K562 (cell line): ENCODE data around the gene GFRA1.

Experiments used
- CEBPB ChIP-seq: fragments of 450-650 bp; IDR thresholded peaks from 2 replicates; pipeline ENCODE4 v1.6.1; 2016; ENCODE audit warnings: missing genetic modification characterization, missing compliant biosample characterization
- CHD2 ChIP-seq: IDR thresholded peaks from 2 replicates; pipeline ENCODE4 v1.6.1; 2011; ENCODE audit warnings: low read depth, low read length
- ESRRA ChIP-seq: fragments of 450-650 bp; IDR thresholded peaks from 2 replicates; pipeline ENCODE4 v1.6.1; 2014; ENCODE audit warnings: low read depth, mild to moderate bottlenecking, moderate library complexity, borderline replicate concordance
- FOSL1 ChIP-seq: fragments of 200-800 bp; sonication (Bioruptor generic); conservative IDR thresholded peaks from 2 replicates; pipeline ENCODE4 v1.6.1; 2016; ENCODE audit warnings: missing genetic modification characterization, missing compliant biosample characterization
- SMARCC2 ChIP-seq: fragments of 450-650 bp; IDR thresholded peaks from 2 replicates; pipeline ENCODE4 v1.6.1; 2017; ENCODE audit warnings: antibody characterized with exemption, moderate library complexity, mild to moderate bottlenecking, low read depth
- TEAD4 ChIP-seq, 2 experiments: sonication (generic) in 1 of 2; formaldehyde crosslinking in 1 of 2; IDR thresholded peaks; 2 replicates each; pipeline versions ENCODE4 v1.6.1 to v1.8.0; 2012 to 2022; ENCODE audit warnings: borderline replicate concordance in 1 of 2, inconsistent platforms in 1 of 2, low read length in 1 of 2, mild to moderate bottlenecking in 1 of 2, missing genetic modification reagents in 1 of 2
- ZFP91 ChIP-seq: sonication (generic); formaldehyde crosslinking; IDR thresholded peaks from 2 replicates; pipeline ENCODE4 v1.8.0; 2022; ENCODE audit warnings: mild to moderate bottlenecking, missing genetic modification reagents
- ZNF140 ChIP-seq: fragments of 250-450 bp; sonication (Bioruptor Pico); IDR thresholded peaks from 2 replicates; pipeline ENCODE4 v1.8.0; 2021; ENCODE audit warnings: moderate library complexity, mild to moderate bottlenecking, inconsistent platforms
- ZNF239 ChIP-seq: fragments of 250-450 bp; sonication (Bioruptor Pico); IDR thresholded peaks from 2 replicates; pipeline ENCODE4 v1.4.0; 2020; ENCODE audit warnings: mild to moderate bottlenecking
- TF ChIP-seq, protein P1 (sequence below), 3 experiments: IDR thresholded peaks in 2 of 3; conservative IDR thresholded peaks in 1 of 3; 2 replicates each; pipeline ENCODE4 v1.5.1; 2011 to 2012; ENCODE audit warnings: low read length in 3 of 3, mild to moderate bottlenecking in 3 of 3, control low read depth in 2 of 3, improper control_type of control experiment in 1 of 3, inconsistent platforms in 1 of 3, low read depth in 1 of 3, mixed read lengths in 1 of 3, moderate library complexity in 1 of 3; ENCODE audit not compliant: insufficient read depth in 2 of 3

DNA sequence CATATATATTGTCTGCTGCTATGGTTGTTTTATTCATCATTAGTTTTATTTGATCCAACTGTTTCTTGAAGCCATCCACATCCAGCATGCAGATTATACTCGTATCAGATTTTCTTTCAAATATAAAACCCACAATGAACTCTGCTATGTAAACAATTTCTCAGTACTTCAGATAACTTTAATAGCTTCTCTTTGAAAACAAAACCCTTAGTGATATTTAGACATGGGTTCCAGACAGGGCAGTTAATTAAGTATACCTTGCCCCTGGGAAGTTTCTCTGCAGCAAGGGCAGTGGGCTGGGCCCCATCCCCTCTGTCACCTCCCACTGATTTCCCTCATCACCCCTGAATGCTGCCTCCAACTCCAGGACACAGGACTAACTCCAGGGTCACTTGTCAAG, 104.3 kb downstream of the GFRA1 start:
- TF ChIP-seq ZFP91 (CRISPR knock-in tag): no peak
- no peak for TF ChIP-seq TEAD4 (IDR thresholded peaks at IDR 0.05; ENCODE audit: low read length)
- TF ChIP-seq TEAD4 (CRISPR knock-in tag; IDR thresholded peaks at IDR 0.05; ENCODE audit: borderline replicate concordance): no peak
- TF ChIP-seq, protein P1, sequence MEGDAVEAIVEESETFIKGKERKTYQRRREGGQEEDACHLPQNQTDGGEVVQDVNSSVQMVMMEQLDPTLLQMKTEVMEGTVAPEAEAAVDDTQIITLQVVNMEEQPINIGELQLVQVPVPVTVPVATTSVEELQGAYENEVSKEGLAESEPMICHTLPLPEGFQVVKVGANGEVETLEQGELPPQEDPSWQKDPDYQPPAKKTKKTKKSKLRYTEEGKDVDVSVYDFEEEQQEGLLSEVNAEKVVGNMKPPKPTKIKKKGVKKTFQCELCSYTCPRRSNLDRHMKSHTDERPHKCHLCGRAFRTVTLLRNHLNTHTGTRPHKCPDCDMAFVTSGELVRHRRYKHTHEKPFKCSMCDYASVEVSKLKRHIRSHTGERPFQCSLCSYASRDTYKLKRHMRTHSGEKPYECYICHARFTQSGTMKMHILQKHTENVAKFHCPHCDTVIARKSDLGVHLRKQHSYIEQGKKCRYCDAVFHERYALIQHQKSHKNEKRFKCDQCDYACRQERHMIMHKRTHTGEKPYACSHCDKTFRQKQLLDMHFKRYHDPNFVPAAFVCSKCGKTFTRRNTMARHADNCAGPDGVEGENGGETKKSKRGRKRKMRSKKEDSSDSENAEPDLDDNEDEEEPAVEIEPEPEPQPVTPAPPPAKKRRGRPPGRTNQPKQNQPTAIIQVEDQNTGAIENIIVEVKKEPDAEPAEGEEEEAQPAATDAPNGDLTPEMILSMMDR (IDR thresholded peaks at IDR 0.05 in 2 of 3, conservative IDR thresholded peaks at IDR 0.05 in 1 of 3; ENCODE audit: insufficient read depth in 2 of 3, low read depth in 1 of 3, low read length in 3 of 3): no peak
- TF ChIP-seq ZNF140 (CRISPR knock-in tag): no peak
- TF ChIP-seq FOSL1 (tag): no peak
- TF ChIP-seq SMARCC2: no peak
- no peak for TF ChIP-seq ZNF239 (CRISPR knock-in tag)
- no peak for TF ChIP-seq ESRRA
- TF ChIP-seq CEBPB: no peak
- no peak for TF ChIP-seq CHD2
